ENCODE measurements around the gene ADGRV1.

Gene ADGRV1

GRCh38 chr5:91079037-91079436 lies 520.4 kb downstream of the ADGRV1 start:
- DNase-seq, result no peak

GRCh38 chr5:91089758-91090157 lies 531.2 kb downstream of the ADGRV1 start:
- DNase-seq, result no peak

- DNase-seq, result no peak
Observed at GRCh38 chr5:91090995-91091394, 532.4 kb downstream of the ADGRV1 start.

- DNase-seq, result no peak
Observed at GRCh38 chr5:91091471-91092234, 533.1 kb downstream of the ADGRV1 start.

DNA sequence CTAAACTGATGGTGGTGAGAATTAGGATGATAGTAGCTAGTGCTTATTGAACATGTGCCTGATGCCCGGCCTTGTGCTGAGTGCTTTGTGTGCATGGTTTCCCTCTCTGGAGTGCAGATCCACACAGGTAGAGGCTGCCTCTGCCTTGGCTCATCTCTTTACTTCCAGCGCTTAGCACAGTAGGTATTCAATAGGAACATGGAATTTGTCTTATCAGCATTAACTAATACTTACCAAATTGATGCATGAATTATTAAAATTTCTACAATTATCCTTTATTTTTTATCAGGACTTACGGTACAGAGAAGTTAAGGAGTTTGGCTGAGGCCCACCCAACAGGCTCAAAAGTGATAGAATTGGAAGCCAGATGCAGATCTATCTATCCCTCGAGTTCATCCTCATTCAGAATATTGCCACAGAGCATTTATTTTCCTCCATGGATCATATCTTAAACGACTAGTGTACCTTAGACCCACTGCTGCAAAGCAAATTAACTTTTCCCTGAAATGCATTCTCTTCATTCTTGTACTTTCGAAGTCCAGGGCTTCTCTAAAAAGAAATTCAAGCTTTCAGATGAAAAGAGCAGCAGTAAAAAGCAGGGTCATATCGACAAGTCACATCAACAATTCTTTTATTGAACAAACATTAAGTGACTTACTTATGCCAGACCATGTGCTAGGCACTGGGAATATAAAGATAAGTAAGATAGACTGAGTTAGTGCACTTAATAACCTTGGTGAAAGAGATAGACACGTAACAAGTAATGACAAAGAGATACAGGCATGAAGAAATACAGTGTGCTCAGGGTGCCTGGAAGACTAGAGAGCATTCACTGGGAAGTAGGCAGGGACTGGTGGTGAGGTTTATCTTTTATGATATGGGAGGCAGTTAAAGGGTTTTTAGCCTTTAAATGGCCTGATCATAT lies 534.5 kb downstream of the ADGRV1 start:
- DNase-seq, result no peak

- DNase-seq, result no peak
Observed at GRCh38 chr5:91095313-91095712, 536.7 kb downstream of the ADGRV1 start.

- no peak for DNase-seq
Observed at GRCh38 chr5:91095786-91096385, 537.3 kb downstream of the ADGRV1 start.

- DNase-seq, result no peak
Observed at GRCh38 chr5:91098541-91098940, 539.9 kb downstream of the ADGRV1 start.

DNA sequence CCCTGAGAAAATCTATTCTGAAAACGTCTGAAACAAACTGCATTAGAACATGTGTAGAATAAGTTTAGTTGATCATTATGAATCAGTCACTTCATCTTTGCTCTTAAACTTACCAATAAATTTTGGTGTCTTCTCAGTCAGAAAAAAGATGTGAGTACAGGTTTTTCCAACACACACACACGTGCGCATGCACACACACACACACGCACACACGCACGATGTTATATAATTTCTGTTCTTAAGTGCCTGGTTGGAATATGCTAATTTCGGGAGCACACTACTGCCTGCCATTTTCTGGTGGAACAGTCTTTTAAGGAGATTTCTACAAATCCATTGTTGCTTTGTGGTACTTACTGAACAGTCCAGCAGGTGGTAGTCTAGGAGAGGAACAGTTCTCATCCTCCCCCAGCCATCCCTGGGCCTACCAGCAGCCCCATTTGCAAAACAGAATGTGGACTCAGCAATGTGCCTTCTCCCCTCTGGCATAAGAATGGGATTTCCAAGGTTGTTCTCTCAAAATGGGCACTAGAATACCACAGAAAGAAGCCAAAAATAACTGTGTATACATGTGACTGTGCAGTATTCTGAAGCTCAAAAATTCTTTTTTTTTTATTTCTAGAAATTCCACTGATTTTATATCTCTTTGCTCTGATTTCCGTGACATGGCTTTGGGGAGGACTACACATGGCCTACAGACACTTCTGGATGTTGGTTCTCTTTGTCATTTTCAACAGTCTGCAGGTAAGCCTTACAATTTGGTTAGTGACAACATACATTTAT lies 543.2 kb downstream of the ADGRV1 start:
- DNase-seq, result peak; percentile 12

- no peak for DNase-seq
Observed at GRCh38 chr5:91103353-91104061, 544.9 kb downstream of the ADGRV1 start.

- no peak for DNase-seq
Observed at GRCh38 chr5:91104062-91104448, 545.5 kb downstream of the ADGRV1 start.

DNA sequence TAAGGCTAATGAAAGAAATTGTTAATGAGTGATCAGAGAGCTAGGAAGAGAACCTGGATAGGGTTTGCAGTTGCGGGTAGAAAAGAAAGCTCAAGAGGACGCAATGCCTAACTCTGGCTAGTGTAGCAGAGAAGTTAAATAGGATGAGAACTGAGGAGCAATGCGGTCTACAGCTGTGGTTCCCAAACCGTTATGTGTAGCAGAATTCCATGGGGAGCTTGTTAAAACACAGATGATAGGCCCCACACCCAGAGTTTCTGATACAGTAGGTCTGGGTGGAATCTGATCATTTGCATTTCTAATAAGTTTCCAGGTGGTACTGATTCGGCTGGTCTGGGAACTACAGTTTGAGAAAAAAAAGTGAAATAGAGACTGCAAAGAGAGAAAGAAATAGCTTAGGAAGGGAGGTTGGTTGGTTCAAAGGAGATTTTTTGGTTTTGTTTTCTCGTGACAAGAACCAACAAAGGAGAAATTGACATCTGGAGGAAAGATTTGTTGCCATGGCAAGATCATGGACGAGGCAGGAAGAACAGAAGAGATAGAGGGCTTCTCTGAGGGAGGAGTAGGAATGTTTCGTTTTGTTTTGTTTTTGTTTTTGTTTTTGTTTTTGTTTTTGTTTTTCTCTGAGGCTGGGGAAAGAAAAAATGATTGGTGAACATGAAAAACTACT lies 548.4 kb downstream of the ADGRV1 start:
- DNase-seq, result no peak

GRCh38 chr5:91109634-91110033 lies 551.0 kb downstream of the ADGRV1 start:
- no peak for DNase-seq

DNA sequence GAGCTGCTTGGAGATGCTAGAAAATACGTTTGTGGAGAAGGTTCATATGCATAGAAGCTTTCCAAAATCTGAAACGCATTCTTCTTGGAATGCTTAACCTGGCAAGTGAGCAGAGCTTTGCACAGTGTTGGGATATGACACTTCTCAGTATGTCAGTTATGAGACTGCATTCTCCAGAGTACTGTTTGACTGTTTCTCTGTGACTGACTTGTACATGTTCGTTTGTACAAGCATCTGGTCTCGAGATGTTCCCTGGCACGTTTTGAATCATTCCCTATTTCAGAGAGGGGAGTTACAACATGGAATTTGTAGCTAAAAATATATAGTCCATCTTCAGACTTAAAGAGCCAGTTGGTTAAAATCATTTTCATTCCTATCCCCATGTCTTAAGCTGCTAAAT lies 552.1 kb downstream of the ADGRV1 start:
- DNase-seq, result no peak

DNA sequence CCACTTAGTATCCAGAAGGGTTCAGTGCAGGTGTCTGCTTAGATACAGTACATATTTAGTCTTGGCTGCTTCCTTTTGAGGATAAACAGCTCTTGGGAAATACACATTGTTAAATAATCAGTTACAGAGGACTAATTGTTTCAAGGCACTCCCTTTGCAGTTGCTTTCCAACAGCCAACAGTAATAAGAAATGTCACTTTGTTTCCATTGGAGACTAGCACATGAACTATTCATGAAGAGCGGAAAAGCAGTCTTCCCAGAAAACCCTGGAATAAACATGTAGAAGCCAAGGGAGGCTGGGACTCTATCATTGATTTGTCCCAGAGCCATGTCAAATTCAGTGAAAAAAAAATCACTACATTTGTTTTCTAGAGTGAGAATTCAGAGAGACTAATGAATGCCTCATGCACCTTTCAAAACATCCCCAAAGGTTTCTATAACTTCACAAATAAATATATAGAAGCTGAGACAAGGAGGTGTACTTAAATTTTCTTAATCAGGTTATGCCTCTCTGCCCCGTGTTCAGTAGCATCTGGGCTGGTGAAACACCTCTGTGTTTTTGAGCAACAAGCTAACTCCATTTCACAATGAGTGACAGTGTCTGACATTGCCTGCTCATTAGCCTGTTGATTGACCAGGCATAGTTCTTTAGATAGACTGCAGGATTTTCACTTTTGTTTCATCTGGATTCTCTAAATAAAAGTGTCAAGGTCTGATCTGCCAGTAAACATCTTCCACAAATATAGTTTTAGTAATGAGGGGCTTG lies 553.1 kb downstream of the ADGRV1 start:
- no peak for DNase-seq

- DNase-seq, result no peak
Observed at GRCh38 chr5:91114658-91115057, 556.1 kb downstream of the ADGRV1 start.

- no peak for DNase-seq
Observed at GRCh38 chr5:91118354-91118753, 559.8 kb downstream of the ADGRV1 start.

GRCh38 chr5:91118796-91119195 lies 560.2 kb downstream of the ADGRV1 start:
- DNase-seq, result no peak

- no peak for DNase-seq
Observed at GRCh38 chr5:91119217-91119616, 560.6 kb downstream of the ADGRV1 start.

- DNase-seq, result no peak
Observed at GRCh38 chr5:91119981-91120850, 561.6 kb downstream of the ADGRV1 start.

Data from effector CD4-positive, alpha-beta T cell (primary cell).